C4-2B (cell line): Measurements from ENCODE around the gene SLC25A1.

Source experiments
- H3K27ac ChIP-seq: fragments of 450-650 bp; 2 replicates; pipeline ENCODE4 v1.5.1; 2017
- CTCF ChIP-seq: fragments of 450-650 bp; conservative IDR thresholded peaks from 2 replicates; pipeline ENCODE4 v1.5.1; 2017; ENCODE audit warnings: mild to moderate bottlenecking
- ZFX ChIP-seq: fragments of 450-650 bp; IDR thresholded peaks from 2 replicates; pipeline ENCODE4 v1.6.1; 2017

Gene SLC25A1

GRCh38 chr22:19197997-19198865 is 19.7 kb upstream of the SLC25A1 start:
- TF ChIP-seq ZFX (no peak), CTCF (no peak)
- no peak overlapping the region for H3K27ac ChIP-seq

DNA sequence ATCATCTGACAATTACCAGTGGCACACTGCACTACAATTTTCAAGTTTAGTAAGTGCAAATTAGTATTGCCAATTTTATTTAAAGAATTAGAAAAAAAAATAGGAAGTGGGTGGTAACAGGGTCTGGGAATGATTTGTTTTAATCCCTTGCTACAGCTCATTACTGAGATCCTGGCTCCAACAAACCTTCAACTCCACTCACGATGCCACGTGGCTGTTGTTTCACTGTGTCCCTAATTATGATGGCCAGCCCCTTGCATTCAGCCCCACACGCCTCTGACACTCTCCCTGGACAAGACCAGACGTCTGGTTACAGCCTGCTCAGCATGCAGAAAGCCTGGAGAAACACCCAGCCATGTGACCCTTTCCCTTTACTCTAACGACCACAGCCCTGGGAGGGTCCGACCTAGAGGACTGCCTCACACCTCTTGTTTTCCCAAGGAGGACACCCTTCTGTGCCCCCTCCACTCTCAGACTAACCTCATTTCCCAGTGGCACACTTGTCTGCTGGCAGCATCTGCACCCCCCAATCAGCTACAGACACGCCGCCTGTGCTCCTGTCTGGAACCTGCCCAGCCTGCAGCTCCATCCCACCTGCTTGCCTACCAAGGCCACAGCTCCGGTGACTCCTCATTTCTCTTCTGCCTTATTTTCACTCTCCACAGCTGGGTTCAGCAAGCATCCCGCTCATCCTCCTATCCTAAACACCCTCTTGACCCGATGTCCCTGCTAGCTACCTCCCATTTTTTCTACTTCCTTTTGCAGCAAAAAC is 18.5 kb upstream of the SLC25A1 start:
- TF ChIP-seq ZFX (no peak), CTCF (no peak)
- H3K27ac ChIP-seq: no peak overlapping the region

GRCh38 chr22:19195796-19196731 is 17.5 kb upstream of the SLC25A1 start:
- no peak overlapping the region for H3K27ac ChIP-seq
- TF ChIP-seq CTCF (no peak), ZFX (no peak)

DNA sequence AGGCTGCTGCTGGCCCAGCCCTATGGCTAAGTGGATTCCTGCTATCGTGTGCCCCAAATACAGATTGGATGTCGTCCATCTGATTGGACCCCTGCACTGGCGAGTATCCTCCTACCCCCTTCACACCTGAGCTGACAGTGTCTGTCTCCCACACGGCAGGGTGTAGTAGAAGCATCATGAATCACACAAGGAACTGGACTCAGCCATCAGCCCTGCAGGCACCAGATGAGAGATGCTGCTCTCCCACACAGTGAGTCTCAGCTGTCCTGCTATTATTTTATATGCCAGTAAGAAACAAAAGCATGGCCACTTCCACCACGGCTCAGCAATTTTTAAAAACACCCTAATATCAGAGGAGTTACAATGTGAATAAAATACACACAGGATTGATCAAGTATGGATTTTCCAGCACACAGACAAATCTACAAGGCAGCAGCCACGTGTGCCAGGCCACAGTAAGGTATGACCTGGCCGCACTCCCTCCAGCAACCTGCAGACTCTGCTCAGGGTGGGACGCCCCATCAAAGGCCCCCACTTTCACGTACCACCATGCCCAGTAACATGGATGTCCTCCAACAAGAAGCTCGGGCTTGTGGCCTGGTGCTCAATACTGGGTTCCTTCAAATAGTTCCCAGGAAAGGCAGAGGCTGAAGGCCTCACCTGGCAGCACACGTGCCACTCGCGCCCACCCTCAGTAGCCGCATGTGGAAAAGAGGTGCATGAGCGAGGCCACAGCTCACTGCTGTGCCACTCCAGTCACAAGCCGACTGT is 16.4 kb upstream of the SLC25A1 start:
- TF ChIP-seq CTCF: no peak
- no peak for TF ChIP-seq ZFX
- H3K27ac ChIP-seq: no peak overlapping the region

- TF ChIP-seq CTCF (no peak), ZFX (no peak)
- H3K27ac ChIP-seq: no peak overlapping the region
Measured at GRCh38 chr22:19193879-19194278, 15.3 kb upstream of the SLC25A1 start.

DNA sequence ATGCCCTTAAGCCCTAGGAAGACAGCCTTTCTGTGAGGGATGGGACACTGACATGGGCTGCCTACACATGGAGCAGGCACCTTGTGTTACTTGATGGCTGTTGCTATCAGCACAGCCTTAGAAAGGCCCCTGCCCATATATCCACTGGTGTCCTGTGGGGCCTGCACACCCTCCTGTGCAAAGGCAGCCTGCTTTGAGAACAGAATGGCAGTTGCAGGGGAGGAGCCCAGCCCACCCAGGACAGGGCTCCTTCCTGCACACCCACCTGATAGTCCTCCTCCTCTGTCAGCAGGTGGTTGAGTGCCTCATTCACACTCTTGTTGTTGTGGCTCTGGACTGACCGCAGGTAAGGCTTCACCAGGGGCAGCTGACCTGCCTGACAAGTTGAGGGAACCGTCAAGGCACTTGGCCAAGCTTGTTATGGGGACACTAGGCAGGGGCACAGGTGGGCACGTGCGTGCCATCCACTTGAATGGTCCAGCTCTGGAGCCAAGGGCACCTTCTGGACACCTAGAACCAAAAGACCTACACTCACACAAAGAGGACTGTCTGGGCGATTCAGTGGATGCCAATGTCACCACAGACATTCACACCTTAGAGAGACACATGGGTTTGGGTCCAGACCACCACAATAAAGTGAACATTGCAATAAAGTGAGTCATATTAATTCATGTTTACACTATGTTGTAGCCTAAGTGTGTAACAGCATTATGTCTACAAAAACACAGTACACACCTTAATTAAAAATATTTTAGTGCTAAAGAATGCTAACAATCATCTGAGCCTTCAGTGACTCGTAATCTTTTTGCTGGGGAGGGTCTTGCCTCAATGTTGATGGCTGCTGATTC is 9.4 kb upstream of the SLC25A1 start:
- H3K27ac ChIP-seq: no peak overlapping the region
- TF ChIP-seq ZFX: no peak
- TF ChIP-seq CTCF: no peak
